Stomach smooth muscle (tissue), 2 donors: ENCODE results near the gene LAMP2.

Experiments
- H3K27ac ChIP-seq: one replicate; pipeline ENCODE4 v1.7.0; 2013; ENCODE audit warnings: mild to moderate bottlenecking, low read length, inconsistent platforms
- H3K27me3 ChIP-seq, 2 donors: one replicate each; pipeline ENCODE4 v1.7.0; 2013; ENCODE audit warnings: low read length in 2 of 2; ENCODE audit not compliant: insufficient read depth in 2 of 2, control insufficient read depth in 1 of 2
- H3K36me3 ChIP-seq, 2 donors: one replicate each; pipeline ENCODE4 v1.7.0; 2013; ENCODE audit warnings: low read length in 2 of 2; ENCODE audit not compliant: control insufficient read depth in 2 of 2, insufficient read depth in 2 of 2
- H3K4me1 ChIP-seq: one replicate; pipeline ENCODE4 v1.7.0; 2013; ENCODE audit warnings: low read length; ENCODE audit not compliant: control insufficient read depth, insufficient read depth
- H3K4me3 ChIP-seq, 2 donors: one replicate each; pipeline ENCODE4 v1.7.0; 2013; ENCODE audit warnings: low read length in 2 of 2
- H3K9ac ChIP-seq, 2 donors: one replicate each; pipeline ENCODE4 v1.7.0; 2013; ENCODE audit warnings: low read length in 2 of 2, mild to moderate bottlenecking in 1 of 2
- H3K9me3 ChIP-seq, 2 donors: one replicate each; pipeline ENCODE4 v1.7.0; 2013; ENCODE audit warnings: low read length in 2 of 2; ENCODE audit not compliant: control insufficient read depth in 2 of 2
- donor health status: healthy.
- donor health status: Pancreatic carcinoma.

Gene LAMP2

GRCh38 chrX:120419463-120419862, 49.6 kb downstream of the LAMP2 start:
- no peak overlapping the region for H3K9ac ChIP-seq
- no peaks in the 10 kb centered on the region for H3K4me1 ChIP-seq
- peaks cover 0 to 7% of the 10 kb centered on the region in 2 donors for H3K27me3 ChIP-seq
- H3K4me3 ChIP-seq, result no peak overlapping the region
- H3K9me3 ChIP-seq, result no peaks in the 10 kb centered on the region
- no peaks in the 10 kb centered on the region for H3K36me3 ChIP-seq
- H3K27ac ChIP-seq, result no peak overlapping the region

GRCh38 chrX:120408168-120408567, 60.9 kb downstream of the LAMP2 start:
- H3K27me3 ChIP-seq, result peaks cover 0 to 3% of the 10 kb centered on the region in 2 donors

DNA sequence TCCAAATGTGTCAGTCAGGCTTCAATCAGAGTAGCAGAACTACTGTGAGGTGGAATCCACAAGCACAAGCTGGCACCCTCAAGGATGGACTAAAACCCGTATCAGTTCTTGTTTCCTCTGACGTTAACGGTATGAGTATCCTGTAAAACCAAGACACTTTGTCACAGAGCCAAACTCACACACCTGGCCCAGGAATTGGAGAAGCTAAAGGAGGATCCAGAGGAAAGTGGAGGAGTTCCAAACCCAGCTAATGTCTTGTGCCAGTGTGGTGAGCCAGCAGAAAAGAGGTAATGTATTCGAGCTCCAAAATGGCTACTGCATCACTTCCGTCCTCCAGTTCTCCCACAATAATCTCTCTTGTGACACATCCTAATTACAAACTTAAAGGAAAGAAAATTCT, 62.5 kb downstream of the LAMP2 start:
- Histone ChIP-seq H3K9ac (no peak overlapping the region), H3K27ac (no peak overlapping the region), H3K4me1 (no peaks in the 10 kb centered on the region), H3K4me3 (no peak overlapping the region), H3K27me3 (peaks cover 0 to 3% of the 10 kb centered on the region in 2 donors), H3K9me3 (no peaks in the 10 kb centered on the region), H3K36me3 (no peaks in the 10 kb centered on the region)

More at GRCh38 chrX:120408168-120408567, 60.9 kb downstream of the LAMP2 start:
- Histone ChIP-seq H3K27ac (no peak overlapping the region), H3K36me3 (no peaks in the 10 kb centered on the region), H3K4me1 (no peaks in the 10 kb centered on the region), H3K9me3 (no peaks in the 10 kb centered on the region), H3K9ac (no peak overlapping the region), H3K4me3 (no peak overlapping the region)

GRCh38 chrX:120402369-120402768, 66.7 kb downstream of the LAMP2 start:
- H3K9ac ChIP-seq, result no peak overlapping the region
- no peaks in the 10 kb centered on the region for H3K4me1 ChIP-seq
- H3K36me3 ChIP-seq, result no peaks in the 10 kb centered on the region
- H3K27me3 ChIP-seq, result peaks cover 0 to 3% of the 10 kb centered on the region in 2 donors
- H3K9me3 ChIP-seq, result no peaks in the 10 kb centered on the region
- H3K27ac ChIP-seq, result no peak overlapping the region
- H3K4me3 ChIP-seq, result no peak overlapping the region

GRCh38 chrX:120401301-120401700, 67.8 kb downstream of the LAMP2 start:
- no peak overlapping the region for H3K27ac ChIP-seq
- no peak overlapping the region for H3K4me3 ChIP-seq
- no peaks in the 10 kb centered on the region for H3K36me3 ChIP-seq
- H3K4me1 ChIP-seq, result no peaks in the 10 kb centered on the region
- no peaks in the 10 kb centered on the region for H3K9me3 ChIP-seq
- H3K9ac ChIP-seq, result no peak overlapping the region
- peaks cover 0 to 3% of the 10 kb centered on the region in 2 donors for H3K27me3 ChIP-seq

DNA sequence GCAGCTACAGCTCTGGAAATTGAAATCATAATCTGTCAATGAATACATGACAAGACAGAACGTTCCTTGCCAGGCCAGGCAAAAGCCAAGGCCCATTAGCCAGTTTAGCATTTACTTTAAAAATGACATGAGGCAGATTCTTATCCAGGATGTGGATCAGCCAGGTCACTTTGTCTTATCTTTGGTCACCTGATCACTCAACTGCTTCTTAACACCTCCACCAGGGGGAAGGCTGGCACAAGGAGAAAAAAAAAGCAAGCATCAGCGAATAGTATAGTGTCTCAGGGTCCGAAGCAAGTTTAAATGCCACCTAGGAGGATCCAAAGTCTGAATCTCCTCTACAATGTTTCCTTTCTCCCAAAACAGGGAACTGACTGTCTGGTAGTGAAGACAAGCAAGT, 88.4 kb downstream of the LAMP2 start:
- H3K4me3 ChIP-seq, result no peak overlapping the region
- no peak overlapping the region for H3K9ac ChIP-seq
- H3K4me1 ChIP-seq, result no peaks in the 10 kb centered on the region
- H3K27me3 ChIP-seq, result peaks cover 0 to 9% of the 10 kb centered on the region in 2 donors
- H3K9me3 ChIP-seq, result no peaks in the 10 kb centered on the region
- H3K27ac ChIP-seq, result no peak overlapping the region
- H3K36me3 ChIP-seq, result no peaks in the 10 kb centered on the region

GRCh38 chrX:120379937-120380681, 89.0 kb downstream of the LAMP2 start:
- H3K9me3 ChIP-seq, result no peaks in the 10 kb centered on the region
- H3K9ac ChIP-seq, result no peak overlapping the region
- peaks cover 0 to 10% of the 10 kb centered on the region in 2 donors for H3K27me3 ChIP-seq
- no peaks in the 10 kb centered on the region for H3K4me1 ChIP-seq
- H3K27ac ChIP-seq, result no peak overlapping the region
- H3K36me3 ChIP-seq, result no peaks in the 10 kb centered on the region
- H3K4me3 ChIP-seq, result no peak overlapping the region

DNA sequence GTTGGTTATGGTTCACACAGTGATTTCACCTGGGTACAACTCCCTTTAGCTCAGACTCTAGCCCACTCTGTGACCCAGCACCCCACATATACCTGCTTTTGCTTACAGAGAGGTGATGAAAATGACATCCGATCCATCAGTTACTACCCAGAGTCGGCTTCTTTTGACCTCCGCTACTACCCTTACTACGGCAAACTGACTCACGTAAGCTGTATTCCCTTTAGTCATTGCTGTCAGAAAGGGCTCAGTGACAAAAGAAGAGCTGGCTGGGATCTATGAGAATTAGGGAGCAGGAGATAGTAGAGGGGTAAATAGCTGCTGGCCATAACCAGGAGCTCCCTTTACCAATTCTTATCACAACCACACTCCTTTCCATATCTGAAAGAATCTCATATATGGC, 90.5 kb downstream of the LAMP2 start:
- no peaks in the 10 kb centered on the region for H3K36me3 ChIP-seq
- no peaks in the 10 kb centered on the region for H3K9me3 ChIP-seq
- H3K4me3 ChIP-seq, result no peak overlapping the region
- peaks cover 0 to 12% of the 10 kb centered on the region in 2 donors for H3K27me3 ChIP-seq
- no peak overlapping the region for H3K27ac ChIP-seq
- no peak overlapping the region for H3K9ac ChIP-seq
- H3K4me1 ChIP-seq, result no peaks in the 10 kb centered on the region
